ENCODE results near the gene NUDT4. TPM values are rescaled to one million over a fixed set of nuclear protein-coding genes. Genes with fewer than 3 reads are reported as not detected.

The NUDT4 gene
- total RNA-seq, result 41.0 to 48.0 TPM (median 44.4 TPM) in 3 replicates

DNA sequence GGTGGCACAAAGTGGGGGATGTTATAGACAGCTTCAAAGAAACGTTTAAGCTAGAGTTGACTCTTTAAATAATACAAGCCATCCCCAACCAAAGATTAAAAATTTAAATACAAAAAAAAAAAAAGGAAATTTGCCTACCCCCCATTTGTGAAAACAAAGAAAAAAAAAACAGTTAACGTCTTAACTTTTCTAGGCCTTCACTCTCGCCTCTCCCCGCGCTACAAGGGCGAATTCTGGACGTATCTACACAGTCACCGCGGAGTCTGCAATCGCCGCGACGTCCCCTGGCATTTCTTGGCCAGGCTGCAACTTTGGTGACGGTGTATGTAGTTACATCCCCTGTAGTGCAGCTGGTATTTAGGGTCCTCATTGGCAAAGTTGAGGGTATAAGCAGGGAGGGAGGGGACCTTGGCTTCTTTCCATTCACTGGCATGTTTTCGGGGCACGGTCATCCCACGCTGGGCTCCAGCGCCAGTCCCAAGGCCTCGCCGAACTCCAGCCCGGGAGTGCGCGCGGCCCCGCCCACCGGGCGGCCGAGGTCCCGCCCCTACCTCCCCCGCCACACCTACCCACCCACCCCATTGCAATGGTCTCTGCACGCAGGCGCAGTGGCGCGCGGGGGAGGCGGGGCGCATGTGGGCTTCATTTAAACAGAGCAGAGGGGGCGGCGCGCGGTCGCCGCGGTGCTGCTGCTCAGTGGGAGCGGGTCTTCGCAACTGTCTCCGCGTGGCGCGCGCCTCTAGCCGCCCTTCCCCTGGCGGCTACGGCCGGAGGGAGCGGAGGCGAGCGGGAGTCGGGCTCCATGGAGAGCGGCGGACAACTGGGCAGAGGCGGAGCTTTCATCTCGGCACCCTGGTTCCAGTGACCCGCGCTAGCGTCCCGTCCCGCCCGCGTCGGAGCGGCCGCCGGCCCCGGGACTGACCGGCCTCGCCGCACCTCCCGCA, at the start of gene NUDT4:
Gene NUDT4, plus strand, starts transcription at position 674 of the 944 bp plus-strand sequence. CDS start 398 bp downstream, outside the sequence.
- Mint-ChIP-seq H3K27ac (peak within 1 kb of the TSS; percentile 99), H3K27me3 (ENCODE audit: low read depth) (no peaks in the 10 kb centered on the region), H3K4me3 (peak within 1 kb of the TSS; percentile 100), H3K9me3 (no peaks in the 10 kb centered on the region), H3K36me3 (no peaks in the 10 kb centered on the region), H3K4me1 (peaks cover 60% of the 10 kb centered on the region)
- DNase-seq (ENCODE audit: low spot score in 2 of 2, unreplicated experiment in 2 of 2), result peak; percentile 97 to 99
- TF ChIP-seq, protein P1, sequence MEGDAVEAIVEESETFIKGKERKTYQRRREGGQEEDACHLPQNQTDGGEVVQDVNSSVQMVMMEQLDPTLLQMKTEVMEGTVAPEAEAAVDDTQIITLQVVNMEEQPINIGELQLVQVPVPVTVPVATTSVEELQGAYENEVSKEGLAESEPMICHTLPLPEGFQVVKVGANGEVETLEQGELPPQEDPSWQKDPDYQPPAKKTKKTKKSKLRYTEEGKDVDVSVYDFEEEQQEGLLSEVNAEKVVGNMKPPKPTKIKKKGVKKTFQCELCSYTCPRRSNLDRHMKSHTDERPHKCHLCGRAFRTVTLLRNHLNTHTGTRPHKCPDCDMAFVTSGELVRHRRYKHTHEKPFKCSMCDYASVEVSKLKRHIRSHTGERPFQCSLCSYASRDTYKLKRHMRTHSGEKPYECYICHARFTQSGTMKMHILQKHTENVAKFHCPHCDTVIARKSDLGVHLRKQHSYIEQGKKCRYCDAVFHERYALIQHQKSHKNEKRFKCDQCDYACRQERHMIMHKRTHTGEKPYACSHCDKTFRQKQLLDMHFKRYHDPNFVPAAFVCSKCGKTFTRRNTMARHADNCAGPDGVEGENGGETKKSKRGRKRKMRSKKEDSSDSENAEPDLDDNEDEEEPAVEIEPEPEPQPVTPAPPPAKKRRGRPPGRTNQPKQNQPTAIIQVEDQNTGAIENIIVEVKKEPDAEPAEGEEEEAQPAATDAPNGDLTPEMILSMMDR (IDR thresholded peaks at IDR 0.05; ENCODE audit: unreplicated experiment), result no peak

DNA sequence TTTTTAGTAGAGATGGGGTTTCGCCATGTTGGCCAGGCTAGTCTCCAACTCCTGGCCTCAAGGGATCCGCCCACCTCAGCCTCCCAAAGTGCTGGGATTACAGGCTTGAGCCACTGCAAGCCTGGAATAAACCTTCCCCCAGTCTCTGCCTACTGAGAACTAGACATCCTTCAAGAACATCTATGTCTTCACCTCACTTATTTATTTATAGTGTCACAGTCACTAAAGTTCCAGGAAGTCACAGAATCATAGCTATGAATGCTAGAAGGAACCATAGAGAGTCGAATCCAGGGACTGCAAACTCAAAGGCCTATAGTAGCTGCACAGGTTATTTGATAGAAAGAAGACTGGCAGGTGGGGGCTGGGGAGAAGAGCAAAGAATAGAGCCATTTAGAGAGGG, 44.7 kb upstream of the NUDT4 start:
- Mint-ChIP-seq H3K4me1 (peaks cover 9% of the 10 kb centered on the region), H3K9me3 (no peaks in the 10 kb centered on the region), H3K36me3 (no peaks in the 10 kb centered on the region), H3K4me3 (no peak overlapping the region), H3K27ac (no peak overlapping the region), H3K27me3 (ENCODE audit: low read depth) (no peaks in the 10 kb centered on the region)
- TF ChIP-seq, protein P1 (IDR thresholded peaks at IDR 0.05; ENCODE audit: unreplicated experiment), result no peak
- no peak for DNase-seq (ENCODE audit: low spot score in 2 of 2, unreplicated experiment in 2 of 2)

DNA sequence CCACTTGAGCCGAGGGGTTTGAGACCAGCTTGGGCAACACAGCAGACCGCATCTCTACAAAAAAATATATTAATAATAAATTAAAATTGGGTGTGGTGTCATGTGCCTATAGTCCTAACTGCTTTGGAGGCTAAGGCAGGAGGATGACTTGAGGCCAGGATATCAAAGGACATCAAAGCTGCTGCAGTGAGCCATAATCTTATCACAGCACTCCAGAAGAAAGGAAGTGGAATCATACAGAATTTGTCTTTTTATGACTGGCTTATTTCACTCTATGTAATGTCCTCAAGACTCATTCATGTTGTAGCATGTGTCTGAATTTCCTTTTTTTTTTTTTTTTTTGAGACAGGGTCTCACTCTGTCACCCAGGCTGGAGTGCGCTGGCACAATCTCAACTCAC, 43.9 kb upstream of the NUDT4 start:
- Mint-ChIP-seq H3K27ac (no peak overlapping the region), H3K27me3 (ENCODE audit: low read depth) (no peaks in the 10 kb centered on the region), H3K9me3 (no peaks in the 10 kb centered on the region), H3K4me3 (no peak overlapping the region), H3K36me3 (no peaks in the 10 kb centered on the region), H3K4me1 (peaks cover 9% of the 10 kb centered on the region)
- DNase-seq (ENCODE audit: low spot score in 2 of 2, unreplicated experiment in 2 of 2), result no peak
- TF ChIP-seq, protein P1 (IDR thresholded peaks at IDR 0.05; ENCODE audit: unreplicated experiment), result no peak

DNA sequence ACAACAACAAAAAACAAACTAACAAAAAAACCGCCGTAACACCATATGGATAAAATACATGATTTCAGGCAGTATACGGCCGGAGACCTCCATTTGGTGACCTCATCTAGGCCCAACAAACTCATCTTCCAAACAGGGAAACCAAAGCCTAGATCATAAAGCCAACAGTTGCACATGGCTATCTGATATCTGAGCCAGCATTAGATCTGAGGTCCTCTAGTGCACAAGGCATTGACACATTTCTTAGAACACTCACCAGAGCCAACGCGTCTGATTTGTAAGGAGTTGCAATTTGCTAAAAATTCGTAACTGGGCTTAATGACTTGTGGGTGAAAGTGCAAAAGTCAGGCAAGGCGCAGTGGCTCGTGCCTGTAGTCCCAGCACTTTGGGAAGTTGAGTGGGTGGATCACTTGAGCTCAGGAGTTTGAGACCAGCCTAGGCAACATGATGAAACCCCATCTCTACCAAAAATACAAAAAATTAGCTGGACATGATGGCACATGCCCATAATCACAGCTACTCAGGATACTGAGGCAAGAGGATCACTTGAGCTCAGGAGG, 42.0 kb upstream of the NUDT4 start:
- Mint-ChIP-seq H3K4me1 (peaks cover 9% of the 10 kb centered on the region), H3K27me3 (ENCODE audit: low read depth) (no peaks in the 10 kb centered on the region), H3K9me3 (no peaks in the 10 kb centered on the region), H3K36me3 (no peaks in the 10 kb centered on the region), H3K27ac (peak overlapping the region; percentile 26), H3K4me3 (no peak overlapping the region)
- TF ChIP-seq, protein P1 (IDR thresholded peaks at IDR 0.05; ENCODE audit: unreplicated experiment), result no peak
- DNase-seq (ENCODE audit: low spot score in 2 of 2, unreplicated experiment in 2 of 2), result no peak

DNA sequence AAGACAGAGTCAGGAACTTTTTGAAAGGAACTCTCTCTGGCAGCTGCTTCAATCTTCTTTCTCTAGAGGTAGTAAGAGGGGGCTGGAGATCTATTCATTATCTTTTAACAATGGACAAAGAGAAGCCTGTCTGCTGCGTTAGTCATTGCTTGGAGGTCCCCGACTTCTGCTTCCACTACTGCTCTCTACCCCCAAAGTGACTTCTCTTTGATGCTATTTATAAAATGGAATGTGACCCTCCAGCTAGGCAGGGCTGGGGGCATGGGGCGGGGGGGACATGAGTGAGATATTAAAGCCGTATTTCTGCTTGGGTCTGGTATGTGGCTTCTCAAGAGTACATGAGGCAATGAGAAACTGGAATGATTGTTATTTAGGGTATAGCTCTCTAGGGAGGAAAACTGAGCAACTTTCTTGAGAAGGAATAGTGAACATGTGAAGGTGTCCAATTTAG, 41.4 kb upstream of the NUDT4 start:
- TF ChIP-seq, protein P1 (IDR thresholded peaks at IDR 0.05; ENCODE audit: unreplicated experiment), result no peak
- no peak for DNase-seq (ENCODE audit: low spot score in 2 of 2, unreplicated experiment in 2 of 2)
- no peaks in the 10 kb centered on the region for H3K36me3 Mint-ChIP-seq
- H3K27ac Mint-ChIP-seq, result peak overlapping the region; percentile 26
- H3K9me3 Mint-ChIP-seq, result no peaks in the 10 kb centered on the region
- no peak overlapping the region for H3K4me3 Mint-ChIP-seq
- peaks cover 9% of the 10 kb centered on the region for H3K4me1 Mint-ChIP-seq
- no peaks in the 10 kb centered on the region for H3K27me3 Mint-ChIP-seq (ENCODE audit: low read depth)
